MM.1S (cell line): ENCODE results near the gene KIRREL3.

Source experiments
- CTCF ChIP-seq: fragments of 300-600 bp; sonication (generic); IDR thresholded peaks from 2 replicates; pipeline ENCODE4 v1.5.1; 2016; ENCODE audit warnings: antibody characterized with exemption, low read length, mixed read lengths
- EZH2 ChIP-seq: fragments of 300-600 bp; sonication (generic); optimal IDR thresholded peaks from 2 replicates; pipeline ENCODE3; 2017; ENCODE audit warnings: low read depth, mild to moderate bottlenecking, antibody characterized with exemption, low read length, mixed read lengths

GRCh38 chr11:126548581-126549550 is 451.7 kb downstream of the KIRREL3 start:
- TF ChIP-seq CTCF = no peak
- no peak for TF ChIP-seq EZH2
